ENCODE measurements around the gene TEKT5.
"Not testable (repeated sequence)": the region's sequence is repeated elsewhere in the genome, so short reads cannot be mapped to it uniquely, and the experiment has no call there.

Gene TEKT5

DNA sequence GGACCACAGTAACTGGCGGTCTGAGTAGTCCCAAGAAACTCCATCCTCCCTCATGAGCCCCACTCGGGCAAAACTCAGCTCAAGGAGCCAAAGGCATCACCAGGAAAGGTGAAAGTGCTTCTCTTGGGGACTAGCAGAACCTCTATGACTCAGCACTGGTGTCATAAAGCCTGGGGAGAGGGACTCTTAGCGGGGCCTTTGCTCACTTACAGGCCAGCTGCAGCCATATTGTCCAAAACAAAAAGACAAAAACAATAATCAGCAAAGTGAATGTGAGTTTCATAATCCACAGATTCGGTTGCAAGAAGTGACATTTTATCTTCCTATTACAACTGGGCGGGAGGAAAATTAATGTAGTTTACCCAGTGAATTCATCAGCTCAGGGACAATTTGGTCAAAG, at the start of gene TEKT5:
TSS of gene TEKT5 (minus strand) at position 101 of the 400 bp plus-strand sequence. CDS start at position 44, 57 bp downstream.
- TF ChIP-seq, protein P1, sequence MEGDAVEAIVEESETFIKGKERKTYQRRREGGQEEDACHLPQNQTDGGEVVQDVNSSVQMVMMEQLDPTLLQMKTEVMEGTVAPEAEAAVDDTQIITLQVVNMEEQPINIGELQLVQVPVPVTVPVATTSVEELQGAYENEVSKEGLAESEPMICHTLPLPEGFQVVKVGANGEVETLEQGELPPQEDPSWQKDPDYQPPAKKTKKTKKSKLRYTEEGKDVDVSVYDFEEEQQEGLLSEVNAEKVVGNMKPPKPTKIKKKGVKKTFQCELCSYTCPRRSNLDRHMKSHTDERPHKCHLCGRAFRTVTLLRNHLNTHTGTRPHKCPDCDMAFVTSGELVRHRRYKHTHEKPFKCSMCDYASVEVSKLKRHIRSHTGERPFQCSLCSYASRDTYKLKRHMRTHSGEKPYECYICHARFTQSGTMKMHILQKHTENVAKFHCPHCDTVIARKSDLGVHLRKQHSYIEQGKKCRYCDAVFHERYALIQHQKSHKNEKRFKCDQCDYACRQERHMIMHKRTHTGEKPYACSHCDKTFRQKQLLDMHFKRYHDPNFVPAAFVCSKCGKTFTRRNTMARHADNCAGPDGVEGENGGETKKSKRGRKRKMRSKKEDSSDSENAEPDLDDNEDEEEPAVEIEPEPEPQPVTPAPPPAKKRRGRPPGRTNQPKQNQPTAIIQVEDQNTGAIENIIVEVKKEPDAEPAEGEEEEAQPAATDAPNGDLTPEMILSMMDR (IDR thresholded peaks at IDR 0.05; ENCODE audit: insufficient read depth, low read length, missing control alignments), result no peak
- ChIA-PET CTCF (no interaction called here), POLR2A (no interaction called here)

DNA sequence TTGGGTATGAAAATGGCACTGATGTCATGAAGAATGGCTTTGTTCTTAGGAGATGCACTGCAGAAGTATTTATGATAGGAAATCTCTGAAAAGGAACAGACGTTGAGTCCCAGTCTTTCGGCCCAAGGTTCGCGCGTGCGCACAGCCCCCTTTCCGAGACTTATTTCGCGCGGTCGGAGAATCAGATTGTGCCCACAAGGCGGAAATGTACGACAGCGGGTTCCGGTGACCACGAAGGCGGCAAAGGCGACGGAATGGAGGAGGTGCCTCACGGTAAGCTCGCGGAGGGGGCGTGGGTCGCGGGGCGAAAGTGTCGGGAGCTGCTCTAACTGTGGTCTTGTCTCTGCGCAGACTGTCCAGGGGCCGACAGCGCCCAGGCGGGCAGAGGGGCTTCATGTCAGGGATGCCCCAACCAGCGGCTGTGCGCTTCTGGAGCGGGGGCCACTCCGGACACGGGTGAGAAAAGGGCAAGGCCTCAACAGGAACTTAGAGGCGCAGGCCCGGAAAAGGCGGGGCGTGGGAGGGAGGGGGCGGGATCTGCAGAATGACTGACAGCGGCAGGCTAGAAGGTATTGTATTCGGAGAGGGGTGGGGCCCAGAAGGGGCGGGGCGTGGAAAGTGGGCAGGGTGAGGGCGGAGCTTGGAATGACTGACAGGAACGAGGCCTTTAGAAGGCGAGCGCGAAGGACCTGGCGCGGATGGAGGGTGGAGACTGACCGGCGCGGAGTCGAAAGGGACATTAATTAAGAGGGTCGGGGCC, 49.1 kb upstream of the TEKT5 start, which contains the start of gene NUBP1:
TSS of gene NUBP1 (plus strand) at position 233 of the 760 bp plus-strand sequence. CDS start at position 255, 22 bp downstream.
- ChIA-PET CTCF (interaction anchor here (0.7 to 3.2 kb wide), 7 partner anchors 15 to 231 kb away, joined by 3 to 25 read pairs (median 3); no protein-coding TSS in a partner anchor), POLR2A (interaction anchor here (0.7 to 0.9 kb wide), 4 partner anchors 26 to 229 kb away, joined by 3 read pairs; no protein-coding TSS in a partner anchor)
- DNase-seq (ENCODE audit: low read depth, low spot score), result peak; percentile 89
- TF ChIP-seq, protein P1 (IDR thresholded peaks at IDR 0.05; ENCODE audit: insufficient read depth, low read length, missing control alignments), result no peak
- peak within 1 kb of the TSS; percentile 82 for H3K4me3 ChIP-seq (ENCODE audit: low read depth, low read length)

More for the DNA sequence above, at the start of gene TEKT5:
- no peak for DNase-seq (ENCODE audit: low read depth, low spot score)
- no peak within 1 kb of the TSS for H3K4me3 ChIP-seq (ENCODE audit: low read depth, low read length)

- DNase-seq (ENCODE audit: low read depth, low spot score), result no peak
- ChIA-PET POLR2A (no interaction called here), CTCF (interaction anchor here (1.0 to 3.2 kb wide), 3 partner anchors 175 to 228 kb away, joined by 5 to 25 read pairs (median 9); no protein-coding TSS in a partner anchor)
- H3K4me3 ChIP-seq (ENCODE audit: low read depth, low read length), result peak overlapping the region; percentile 82
- TF ChIP-seq, protein P1 (IDR thresholded peaks at IDR 0.05; ENCODE audit: insufficient read depth, low read length, missing control alignments), result no peak
Observed at GRCh38 chr16:10743227-10743609, 48.5 kb upstream of the TEKT5 start.

DNA sequence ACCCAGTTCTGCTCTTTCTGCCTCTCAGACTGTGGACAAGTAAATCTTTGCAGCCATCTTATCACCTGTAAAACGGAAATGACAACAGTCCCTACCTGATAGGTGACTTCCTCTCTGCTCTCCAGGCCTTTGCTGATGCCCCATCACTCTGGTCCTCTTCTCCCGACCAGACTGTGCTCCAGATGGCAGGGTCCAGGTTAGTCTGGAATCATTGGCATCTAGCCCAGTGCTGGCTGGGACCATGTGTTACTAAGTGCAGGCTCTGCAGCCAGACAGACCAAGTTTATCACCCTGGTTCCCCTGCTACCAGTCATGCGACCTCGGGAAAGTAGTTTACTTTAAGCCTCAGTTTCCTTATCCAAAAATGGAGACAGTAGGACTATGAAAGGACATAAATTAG, 47.1 kb upstream of the TEKT5 start:
- CTCF ChIA-PET, result interaction anchor here (8.2 kb wide), 1 partner anchor 226 kb away, joined by 242 read pairs; no protein-coding TSS in a partner anchor

DNA sequence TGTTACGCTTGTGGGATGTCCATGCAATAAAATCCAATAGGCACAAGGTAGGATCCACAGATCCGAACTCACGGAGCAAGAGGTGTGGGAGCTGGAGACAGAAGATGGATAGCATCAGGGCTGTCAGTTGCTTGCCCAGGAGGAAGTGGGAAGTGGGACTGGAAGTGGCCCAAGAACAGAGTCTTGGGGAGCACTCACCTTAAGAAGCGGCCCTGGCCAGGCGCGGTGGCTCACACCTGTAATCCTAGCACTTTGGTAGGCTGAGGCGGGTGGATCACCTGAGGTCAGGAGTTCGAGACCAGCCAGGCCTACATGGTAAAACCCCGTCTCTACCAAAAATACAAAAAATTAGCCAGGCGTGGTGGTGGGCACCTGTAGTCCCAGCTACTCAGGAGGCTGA, 46.5 kb upstream of the TEKT5 start:
- DNase-seq (ENCODE audit: low read depth, low spot score); POLR2A ChIA-PET; H3K4me3 ChIP-seq (ENCODE audit: low read depth, low read length): not testable (repeated sequence)
- CTCF ChIA-PET, result interaction anchor here (1.0 to 8.2 kb wide), 3 partner anchors 161 to 226 kb away, joined by 3 to 242 read pairs (median 104); partner anchors contain the start of gene EMP2

More for the DNA sequence above, 47.1 kb upstream of the TEKT5 start:
- DNase-seq (ENCODE audit: low read depth, low spot score), result no peak
- POLR2A ChIA-PET, result no interaction called here
- no peak overlapping the region for H3K4me3 ChIP-seq (ENCODE audit: low read depth, low read length)
- TF ChIP-seq, protein P1 (IDR thresholded peaks at IDR 0.05; ENCODE audit: insufficient read depth, low read length, missing control alignments), result no peak

- CTCF ChIA-PET, result interaction anchor here (1.0 to 8.2 kb wide), 3 partner anchors 161 to 225 kb away, joined by 3 to 242 read pairs (median 104); partner anchors contain the start of gene EMP2
- POLR2A ChIA-PET, result no interaction called here
- TF ChIP-seq, protein P1 (IDR thresholded peaks at IDR 0.05; ENCODE audit: insufficient read depth, low read length, missing control alignments), result no peak
- H3K4me3 ChIP-seq (ENCODE audit: low read depth, low read length), result no peak overlapping the region
- no peak for DNase-seq (ENCODE audit: low read depth, low spot score)
Observed at GRCh38 chr16:10740845-10741208, 46.1 kb upstream of the TEKT5 start.
